T follicular helper cell (primary cell): ENCODE data around the gene PDHX.
"Not testable (repeated sequence)": the region's sequence is repeated elsewhere in the genome, so short reads cannot be mapped to it uniquely, and the experiment has no call there.

ENCODE experiments used
- DNase-seq: peaks from one replicate; pipeline ENCODE4 v3.0.0-alpha.2; 2020; ENCODE audit warnings: low read depth

Gene PDHX

GRCh38 chr11:34911676-34912075, 4.7 kb upstream of the PDHX start:
- DNase-seq = no peak

GRCh38 chr11:34913556-34913955, 2.9 kb upstream of the PDHX start:
- not testable (repeated sequence) for DNase-seq

- DNase-seq = no peak
Measured at GRCh38 chr11:34915136-34916014, 1.0 kb upstream of the PDHX start.

GRCh38 chr11:34916843-34917770, 689 bp downstream of the PDHX start:
- DNase-seq = no peak

- no peak for DNase-seq
Measured at GRCh38 chr11:34921156-34921555, 4.7 kb downstream of the PDHX start.

- no peak for DNase-seq
Measured at GRCh38 chr11:34924714-34925113, 8.3 kb downstream of the PDHX start.

GRCh38 chr11:34926101-34926830, 9.8 kb downstream of the PDHX start:
- no peak for DNase-seq

GRCh38 chr11:34926831-34927132, 10.4 kb downstream of the PDHX start:
- DNase-seq = no peak

GRCh38 chr11:34928268-34928959, 12.0 kb downstream of the PDHX start:
- no peak for DNase-seq

GRCh38 chr11:34928960-34929680, 12.7 kb downstream of the PDHX start:
- DNase-seq = no peak

- no peak for DNase-seq
Measured at GRCh38 chr11:34929794-34930763, 13.7 kb downstream of the PDHX start.

GRCh38 chr11:34936945-34937629, 20.7 kb downstream of the PDHX start:
- no peak for DNase-seq

GRCh38 chr11:34938611-34939010, 22.2 kb downstream of the PDHX start:
- no peak for DNase-seq

GRCh38 chr11:34940026-34940677, 23.7 kb downstream of the PDHX start:
- no peak for DNase-seq

- no peak for DNase-seq
Measured at GRCh38 chr11:34941688-34942087, 25.3 kb downstream of the PDHX start.

- DNase-seq = no peak
Measured at GRCh38 chr11:34944692-34945091, 28.3 kb downstream of the PDHX start.

GRCh38 chr11:34948696-34949095, 32.3 kb downstream of the PDHX start:
- DNase-seq = no peak

- no peak for DNase-seq
Measured at GRCh38 chr11:34953955-34954354, 37.5 kb downstream of the PDHX start.

GRCh38 chr11:34957206-34957605, 40.8 kb downstream of the PDHX start:
- DNase-seq = no peak
